Dermis blood vessel endothelial cell (primary cell): ENCODE measurements around the gene THPO. TPM values are rescaled to one million over a fixed set of nuclear protein-coding genes. Genes with fewer than 3 reads are reported as not detected.

Experiments
- DNase-seq: peaks from one replicate; pipeline ENCODE4 v3.0.0; 2010
- total RNA-seq: library from RNA; depleted of rRNA; stranded (reverse); fragments of >200 nt; gene quantifications from 2 replicates; pipeline ENCODE4 v1.2.3, GENCODE V29; 2014

The THPO gene
- total RNA-seq, 1 donor from 2014 or later: not detected

DNA sequence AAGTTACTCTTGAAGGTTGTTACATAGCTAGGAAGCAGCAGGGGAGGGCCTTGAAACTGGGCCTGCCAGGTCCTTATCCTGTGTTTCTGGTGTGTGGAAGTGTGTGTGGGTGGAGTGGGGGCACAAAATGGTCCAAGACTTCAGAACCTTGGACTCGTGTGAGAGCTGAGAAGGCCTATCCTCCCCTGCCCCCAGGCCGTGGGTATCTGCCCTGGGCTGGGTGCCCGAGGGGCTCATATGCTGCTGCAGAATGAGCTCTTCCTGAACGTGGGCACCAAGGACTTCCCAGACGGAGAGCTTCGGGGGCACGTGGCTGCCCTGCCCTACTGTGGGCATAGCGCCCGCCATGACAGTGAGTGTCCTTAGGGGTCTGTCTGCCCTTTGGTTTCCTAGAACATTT lies 6.3 kb upstream of the THPO start:
- DNase-seq: no peak

DNA sequence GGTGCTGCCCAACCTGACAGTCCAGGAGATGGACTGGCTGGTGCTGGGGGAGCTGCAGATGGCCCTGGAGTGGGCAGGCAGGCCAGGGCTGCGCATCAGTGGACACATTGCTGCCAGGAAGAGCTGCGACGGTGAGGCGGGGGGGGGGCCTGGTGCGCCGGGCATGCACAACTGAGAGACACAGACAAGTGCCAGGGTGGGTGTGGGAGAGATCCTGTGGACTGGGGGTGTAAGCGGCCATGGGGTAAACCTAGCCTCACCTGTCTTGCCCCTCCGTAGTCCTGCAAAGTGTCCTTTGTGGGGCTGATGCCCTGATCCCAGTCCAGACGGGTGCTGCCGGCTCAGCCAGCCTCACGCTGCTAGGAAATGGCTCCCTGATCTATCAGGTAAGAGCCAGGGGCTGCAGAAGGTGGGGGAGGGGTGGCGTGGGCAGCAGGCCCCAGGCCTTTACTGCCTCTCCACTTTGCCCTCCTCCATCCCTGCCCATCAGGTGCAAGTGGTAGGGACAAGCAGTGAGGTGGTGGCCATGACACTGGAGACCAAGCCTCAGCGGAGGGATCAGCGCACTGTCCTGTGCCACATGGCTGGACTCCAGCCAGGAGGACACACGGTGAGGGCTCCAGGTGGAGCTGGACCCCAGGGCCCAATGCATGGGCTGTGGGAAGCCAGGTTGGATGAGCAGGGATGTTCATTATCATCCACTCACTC lies 5.2 kb upstream of the THPO start:
- DNase-seq: no peak

DNA sequence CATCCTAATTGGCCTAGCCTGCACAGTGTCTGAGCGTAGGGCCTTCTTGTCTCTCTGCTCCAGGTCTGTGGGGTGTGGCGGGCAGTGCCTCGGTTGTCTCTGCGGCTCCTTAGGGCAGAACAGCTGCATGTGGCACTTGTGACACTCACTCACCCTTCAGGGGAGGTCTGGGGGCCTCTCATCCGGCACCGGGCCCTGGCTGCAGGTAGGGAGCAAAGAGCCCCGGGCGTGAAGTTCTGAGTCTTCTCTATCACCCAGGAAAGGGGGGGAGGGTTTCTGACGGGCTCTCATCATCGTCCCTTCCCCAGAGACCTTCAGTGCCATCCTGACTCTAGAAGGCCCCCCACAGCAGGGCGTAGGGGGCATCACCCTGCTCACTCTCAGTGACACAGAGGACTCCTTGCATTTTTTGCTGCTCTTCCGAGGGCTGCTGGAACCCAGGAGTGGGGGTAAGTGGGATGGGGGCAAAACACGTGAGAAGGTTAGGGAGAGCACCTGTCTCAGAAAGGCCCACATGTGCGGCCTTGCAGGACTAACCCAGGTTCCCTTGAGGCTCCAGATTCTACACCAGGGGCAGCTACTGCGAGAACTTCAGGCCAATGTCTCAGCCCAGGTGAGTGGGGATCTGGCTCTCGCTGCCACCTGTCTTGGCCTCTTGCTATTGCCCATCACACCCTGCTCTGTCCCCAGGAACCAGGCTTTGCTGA lies 4.5 kb upstream of the THPO start:
- DNase-seq: no peak

DNA sequence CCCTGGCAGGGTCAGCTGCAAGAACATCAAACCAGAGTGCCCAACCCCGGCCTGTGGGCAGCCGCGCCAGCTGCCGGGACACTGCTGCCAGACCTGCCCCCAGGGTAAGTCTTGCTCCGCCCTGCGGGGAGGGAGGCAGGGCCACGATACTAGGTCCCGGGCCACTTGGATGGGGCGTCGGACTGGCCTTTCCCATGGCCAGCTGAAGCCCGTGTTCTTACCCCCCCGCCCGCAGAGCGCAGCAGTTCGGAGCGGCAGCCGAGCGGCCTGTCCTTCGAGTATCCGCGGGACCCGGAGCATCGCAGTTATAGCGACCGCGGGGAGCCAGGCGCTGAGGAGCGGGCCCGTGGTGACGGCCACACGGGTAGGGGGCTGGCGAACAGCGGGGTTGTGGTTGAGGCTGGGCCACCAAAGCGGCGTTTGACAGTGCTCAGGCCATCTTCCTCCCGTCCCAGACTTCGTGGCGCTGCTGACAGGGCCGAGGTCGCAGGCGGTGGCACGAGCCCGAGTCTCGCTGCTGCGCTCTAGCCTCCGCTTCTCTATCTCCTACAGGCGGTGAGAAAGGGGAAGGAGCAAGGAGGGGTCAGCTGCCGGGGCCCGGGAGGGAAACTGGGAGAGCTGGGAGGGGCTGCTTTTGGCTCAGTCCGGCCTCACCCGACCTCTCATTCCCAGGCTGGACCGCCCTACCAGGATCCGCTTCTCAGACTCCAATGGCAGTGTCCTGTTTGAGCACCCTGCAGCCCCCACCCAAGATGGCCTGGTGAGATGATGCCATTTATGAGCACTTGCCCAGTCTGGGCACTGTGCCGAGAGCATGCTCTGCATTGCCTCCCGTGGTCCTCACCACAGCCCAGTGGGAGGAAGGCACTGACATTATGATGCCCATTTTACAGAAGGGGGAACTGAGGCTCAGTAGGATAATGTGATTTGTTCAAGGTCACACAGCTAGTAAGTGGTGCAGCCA lies 3.5 kb upstream of the THPO start:
- DNase-seq: peak; percentile 14

DNA sequence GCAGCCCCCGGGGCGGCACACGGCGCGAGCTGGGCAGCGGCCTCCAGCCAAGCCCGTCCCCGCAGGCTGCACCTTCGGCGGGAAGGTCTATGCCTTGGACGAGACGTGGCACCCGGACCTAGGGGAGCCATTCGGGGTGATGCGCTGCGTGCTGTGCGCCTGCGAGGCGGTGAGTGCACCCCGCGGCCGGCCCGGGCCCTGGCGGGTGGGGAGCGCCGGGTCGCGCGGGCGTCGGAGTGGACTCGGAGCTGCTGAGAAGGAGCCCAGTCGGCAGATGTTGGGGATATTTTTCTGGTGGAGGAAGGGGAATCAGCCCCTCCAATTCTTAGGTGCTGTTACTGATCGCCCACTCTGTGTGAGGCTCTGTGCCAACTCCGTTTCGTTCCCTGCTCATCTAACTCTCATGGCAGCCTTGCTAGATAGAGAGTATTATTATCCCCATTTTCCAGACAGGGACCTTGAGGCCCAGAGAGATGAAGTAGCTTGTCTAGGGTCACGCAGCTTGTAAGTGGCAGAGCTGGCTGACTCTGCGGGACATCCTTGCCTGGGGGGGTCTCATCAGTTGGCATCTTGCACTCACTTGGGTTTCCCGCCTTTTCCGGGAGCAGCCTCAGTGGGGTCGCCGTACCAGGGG lies 2.7 kb upstream of the THPO start:
- no peak for DNase-seq

DNA sequence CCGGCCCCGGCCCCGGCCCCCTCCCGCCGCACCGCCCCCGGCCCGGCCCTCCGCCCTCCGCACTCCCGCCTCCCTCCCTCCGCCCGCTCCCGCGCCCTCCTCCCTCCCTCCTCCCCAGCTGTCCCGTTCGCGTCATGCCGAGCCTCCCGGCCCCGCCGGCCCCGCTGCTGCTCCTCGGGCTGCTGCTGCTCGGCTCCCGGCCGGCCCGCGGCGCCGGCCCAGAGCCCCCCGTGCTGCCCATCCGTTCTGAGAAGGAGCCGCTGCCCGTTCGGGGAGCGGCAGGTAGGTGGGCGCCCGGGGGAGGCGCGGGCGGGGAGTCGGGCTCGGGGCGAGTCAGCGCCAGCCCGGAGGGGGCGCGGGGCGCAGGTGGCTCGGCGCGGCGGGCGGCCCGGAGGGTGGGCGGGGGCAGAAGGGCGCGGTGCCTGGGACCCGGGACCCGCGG lies 2.2 kb upstream of the THPO start:
- DNase-seq: peak; percentile 46

DNA sequence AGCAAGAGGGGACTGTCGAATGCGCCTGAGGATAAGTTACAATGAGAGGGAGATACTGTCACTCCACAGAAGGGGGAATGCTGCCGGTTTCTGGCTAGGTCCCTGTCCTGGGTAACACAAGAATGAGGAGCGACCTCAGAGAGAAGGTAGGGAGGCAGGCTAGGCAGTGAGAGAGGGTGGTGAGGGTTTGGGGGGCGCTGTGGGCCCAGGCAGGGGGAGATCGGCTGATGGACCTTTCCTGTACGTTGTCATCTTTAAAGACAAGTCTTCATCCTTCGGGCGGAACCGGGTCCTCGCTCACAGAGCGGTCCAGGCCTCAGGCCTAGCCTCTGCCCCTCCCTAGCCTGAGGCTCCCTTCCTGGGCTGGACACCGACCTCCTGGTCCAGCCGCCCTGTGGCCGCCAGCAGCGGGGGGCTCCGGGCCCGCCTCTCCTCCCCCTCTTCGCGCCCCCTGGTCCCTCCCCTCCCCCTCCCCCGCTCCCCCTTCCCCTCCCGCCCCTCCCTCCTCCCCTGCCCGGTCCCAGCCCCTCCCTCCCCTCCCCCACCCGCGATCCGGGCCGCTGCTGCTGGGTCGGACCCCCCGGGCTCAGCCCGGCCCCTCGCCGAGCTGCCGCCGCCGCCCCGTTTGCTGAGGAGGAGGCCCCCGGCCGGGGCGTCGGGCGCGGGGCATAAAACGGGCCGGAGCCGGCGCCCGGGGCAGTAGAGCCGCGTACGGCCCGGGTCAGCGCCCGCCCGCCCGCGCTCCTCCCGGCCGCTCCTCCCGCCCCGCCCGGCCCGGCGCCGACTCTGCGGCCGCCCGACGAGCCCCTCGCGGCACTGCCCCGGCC lies 1.6 kb upstream of the THPO start, which contains the start of gene CHRD:
Gene CHRD (plus strand): TSS at position 697 of the 827 bp plus-strand sequence. CDS start 265 bp downstream, outside the sequence.
- DNase-seq: no peak

DNA sequence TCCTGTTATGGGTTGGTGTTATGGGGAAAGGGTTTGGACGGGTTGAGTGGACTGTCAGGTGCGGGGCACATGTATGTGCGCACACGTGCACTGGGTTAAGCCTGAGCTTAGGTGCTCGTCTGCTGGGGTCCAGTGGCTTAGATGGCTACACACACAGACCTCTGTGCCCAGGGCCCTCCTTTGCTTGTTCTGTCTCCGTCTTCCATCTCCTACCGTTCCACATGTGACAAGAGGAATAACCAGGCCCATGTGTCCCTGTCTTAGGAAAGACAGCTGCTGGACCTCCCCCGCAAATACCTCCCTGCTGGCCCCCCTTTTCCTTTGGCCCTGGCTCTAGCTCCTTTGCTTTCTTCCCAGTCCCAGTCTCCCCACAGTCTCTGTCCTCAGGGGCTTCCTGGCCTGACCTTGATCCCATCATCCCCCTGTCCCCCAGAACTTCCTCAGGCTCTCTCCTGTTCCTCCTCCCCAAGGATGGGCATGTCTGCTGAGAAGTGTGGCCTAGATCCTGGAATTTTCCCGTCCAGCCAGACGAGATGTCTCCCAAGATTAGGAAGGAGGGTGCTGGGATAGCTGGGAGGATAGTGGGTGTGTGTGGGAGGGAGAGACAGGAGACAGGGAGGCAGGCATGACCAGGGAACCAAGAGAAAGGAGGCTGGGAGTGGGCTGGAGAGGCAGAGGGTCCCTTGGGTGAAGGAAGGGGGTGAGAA lies 797 bp upstream of the THPO start:
- DNase-seq: no peak

DNA sequence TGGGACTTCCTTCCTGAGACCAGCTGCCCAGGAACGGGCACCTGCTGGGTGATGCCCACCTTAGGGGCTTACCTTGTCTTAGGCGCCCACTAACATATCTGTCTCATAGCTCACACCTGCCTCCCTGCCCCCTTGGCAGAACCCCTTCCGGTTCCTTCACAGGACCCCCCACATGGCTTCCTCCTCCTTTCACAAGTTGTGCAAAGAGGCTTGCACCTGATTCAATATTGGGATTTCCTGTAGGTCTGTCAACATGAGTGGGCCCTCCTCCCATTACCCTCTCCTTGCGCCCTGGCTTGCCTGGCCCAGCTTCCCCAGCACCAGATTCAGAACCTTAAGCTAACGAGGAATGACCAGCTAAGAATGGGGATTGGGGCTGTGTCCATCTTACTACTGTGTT lies 633 bp downstream of the THPO start:
- DNase-seq: no peak

DNA sequence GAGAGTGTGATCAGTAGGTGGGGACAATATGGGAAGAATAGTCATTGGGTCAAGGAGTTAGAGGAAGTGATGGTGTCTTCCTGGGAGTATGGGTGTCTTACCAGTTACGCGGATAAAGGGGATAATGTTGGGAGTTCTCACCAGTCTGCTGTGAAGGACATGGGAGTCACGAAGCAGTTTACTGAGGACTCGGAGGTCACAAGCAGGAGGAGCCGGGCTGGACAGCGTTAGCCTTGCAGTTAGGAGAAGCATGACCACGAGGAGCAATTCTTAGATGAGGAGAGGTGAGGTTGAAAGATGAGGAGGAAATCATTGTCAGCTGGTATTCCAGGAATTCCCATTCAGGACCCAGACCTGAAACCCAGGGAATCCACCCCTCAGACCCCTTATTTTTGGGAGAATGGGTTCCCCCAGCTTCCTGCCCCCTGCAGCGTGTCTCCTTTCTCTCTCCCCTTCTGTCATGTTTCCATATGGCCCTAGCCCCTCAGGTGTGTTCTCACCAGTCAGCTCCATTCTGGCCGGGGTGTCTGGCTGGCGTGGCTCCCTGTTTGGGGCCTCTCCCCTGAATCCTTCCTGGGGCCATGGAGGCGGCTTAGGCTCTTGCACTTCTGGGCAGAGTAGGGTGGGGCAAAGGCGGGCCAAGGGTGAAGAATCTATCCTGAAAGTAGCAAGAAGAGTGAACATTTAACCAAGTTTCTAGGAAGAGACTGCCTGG lies 2.1 kb downstream of the THPO start:
- no peak for DNase-seq

DNA sequence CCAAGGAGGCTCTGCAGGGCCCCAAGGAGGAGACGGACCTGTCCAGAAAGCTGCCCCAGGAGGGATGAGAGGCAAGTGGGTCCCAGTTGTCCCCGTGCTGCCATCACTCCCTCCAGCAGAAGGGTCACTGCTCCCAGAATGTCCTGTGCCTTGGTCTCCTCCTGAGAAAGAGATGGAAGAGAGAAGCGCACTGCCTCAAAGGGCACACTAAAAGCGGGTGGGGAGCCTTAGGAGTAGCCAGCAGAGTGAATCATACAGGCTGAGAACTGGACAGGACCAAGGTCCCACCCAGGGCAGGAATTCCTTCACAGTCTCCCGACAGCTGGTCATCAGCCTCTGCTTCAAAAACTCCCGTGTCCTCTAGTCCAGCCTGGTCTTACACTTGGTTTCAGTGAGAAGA lies 4.6 kb downstream of the THPO start:
- DNase-seq: no peak

DNA sequence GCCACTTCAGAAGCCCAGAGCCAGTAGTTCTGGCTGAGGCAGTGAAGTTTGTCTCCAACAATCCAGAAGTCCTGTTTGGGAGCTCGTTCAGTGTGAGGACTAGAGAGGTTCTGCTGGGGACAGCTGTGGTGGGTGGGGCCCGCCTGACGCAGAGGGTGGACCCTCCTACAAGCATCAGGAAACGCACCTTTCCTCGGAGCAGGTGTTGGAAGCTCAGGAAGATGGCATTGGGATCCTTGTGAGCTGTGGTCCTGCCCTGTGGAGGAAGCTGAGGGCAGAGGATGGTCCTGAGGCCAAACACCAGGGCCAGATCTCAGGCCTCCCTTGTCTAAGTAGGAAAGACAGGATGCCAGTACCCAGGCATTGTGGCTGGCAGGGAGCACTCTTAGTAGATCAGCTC lies 5.1 kb downstream of the THPO start:
- DNase-seq: no peak

DNA sequence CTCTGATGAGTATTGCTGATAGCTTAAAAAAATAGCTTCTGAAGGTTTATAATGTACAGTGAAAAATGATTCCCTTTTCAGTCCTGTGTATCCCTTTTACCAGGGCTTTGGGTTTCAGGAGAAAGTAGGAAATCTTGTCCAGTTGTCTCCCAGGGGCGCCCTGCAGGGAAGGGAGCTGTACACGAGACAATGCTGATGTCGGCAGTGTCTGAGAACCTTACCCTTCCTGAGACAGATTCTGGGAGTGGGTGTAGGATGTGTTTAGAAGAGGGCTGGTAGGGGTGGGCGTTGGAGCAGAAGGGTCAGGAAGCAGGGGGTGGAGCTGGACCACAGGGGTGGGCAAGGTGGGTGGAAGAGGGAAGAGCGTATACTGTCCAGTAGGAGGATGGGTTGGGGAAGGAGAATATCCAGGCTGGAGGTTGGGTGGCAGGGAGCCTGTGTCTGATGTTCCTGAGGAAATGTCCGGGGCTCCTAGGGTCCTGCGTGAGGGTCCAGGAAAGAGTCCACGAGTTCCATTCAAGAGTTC lies 5.6 kb downstream of the THPO start:
- no peak for DNase-seq

DNA sequence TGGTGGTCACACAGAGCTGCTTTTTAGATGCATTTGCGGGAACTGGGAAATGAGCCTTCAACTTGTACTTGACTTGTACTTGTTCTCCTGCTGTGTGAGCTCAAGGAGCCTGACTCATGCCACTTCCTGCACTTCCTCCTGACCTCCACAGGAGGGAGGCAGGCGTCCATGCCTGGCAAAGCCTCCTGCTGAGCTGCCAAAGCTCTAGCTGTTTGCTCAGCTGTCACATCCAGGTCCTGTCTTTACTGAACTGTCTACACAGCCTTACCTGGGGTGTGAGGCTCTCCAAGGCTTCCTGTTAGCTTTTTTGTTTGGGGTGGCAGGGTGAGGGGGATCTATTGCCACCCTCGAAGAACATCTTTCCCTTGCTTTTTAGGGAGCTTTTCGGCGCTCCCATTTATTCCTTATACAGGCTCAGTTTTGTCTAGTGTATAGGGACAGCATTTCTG lies 6.4 kb downstream of the THPO start:
- peak; percentile 95 for DNase-seq

DNA sequence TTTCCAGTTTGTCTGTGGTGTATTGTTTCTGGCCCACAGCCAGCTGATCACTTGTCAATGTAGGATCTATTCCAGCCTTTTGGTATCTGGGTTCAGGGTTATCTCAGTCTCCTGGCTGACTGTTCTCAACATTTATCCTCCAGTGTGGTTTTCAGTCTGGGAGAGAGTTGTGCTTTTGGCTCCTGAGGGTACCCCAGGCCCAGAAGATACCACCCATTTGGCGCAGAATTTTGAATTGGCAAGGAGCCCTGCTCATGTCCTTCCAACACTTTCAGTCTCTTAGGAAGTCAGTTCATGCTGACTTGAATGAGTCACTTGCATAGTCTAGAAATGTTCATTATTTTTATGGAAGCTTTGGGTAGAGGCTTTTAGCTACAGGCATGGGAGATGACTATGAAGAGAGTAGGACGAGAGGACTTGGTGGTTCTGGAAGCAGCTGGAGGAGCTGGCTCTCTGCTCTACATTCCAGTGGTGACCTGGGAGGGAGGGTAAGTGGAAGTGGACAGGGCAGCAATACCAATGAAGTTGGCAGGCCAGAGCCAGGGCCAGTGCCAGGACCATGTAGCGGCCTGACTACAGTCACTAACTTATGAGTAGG lies 9.3 kb downstream of the THPO start:
- DNase-seq: peak; percentile 78

DNA sequence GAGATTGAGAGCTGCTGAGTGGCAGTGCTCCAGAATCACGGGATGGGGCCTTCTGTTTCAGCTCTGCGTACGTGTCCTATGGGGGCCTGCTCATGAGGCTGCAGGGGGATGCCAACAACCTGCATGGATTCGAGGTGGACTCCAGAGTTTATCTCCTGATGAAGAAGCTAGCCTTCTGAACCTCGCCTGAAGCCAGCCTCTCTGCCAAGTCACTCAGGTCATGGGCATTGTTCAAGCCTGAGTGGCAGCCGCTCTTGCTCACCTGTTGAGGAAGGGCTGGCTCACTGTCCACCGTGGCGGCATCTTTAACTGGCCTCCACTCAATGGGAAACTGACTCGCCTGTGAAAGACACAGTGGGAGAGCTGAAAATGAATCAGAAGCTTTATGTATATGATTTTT lies 9.9 kb downstream of the THPO start:
- DNase-seq: no peak

DNA sequence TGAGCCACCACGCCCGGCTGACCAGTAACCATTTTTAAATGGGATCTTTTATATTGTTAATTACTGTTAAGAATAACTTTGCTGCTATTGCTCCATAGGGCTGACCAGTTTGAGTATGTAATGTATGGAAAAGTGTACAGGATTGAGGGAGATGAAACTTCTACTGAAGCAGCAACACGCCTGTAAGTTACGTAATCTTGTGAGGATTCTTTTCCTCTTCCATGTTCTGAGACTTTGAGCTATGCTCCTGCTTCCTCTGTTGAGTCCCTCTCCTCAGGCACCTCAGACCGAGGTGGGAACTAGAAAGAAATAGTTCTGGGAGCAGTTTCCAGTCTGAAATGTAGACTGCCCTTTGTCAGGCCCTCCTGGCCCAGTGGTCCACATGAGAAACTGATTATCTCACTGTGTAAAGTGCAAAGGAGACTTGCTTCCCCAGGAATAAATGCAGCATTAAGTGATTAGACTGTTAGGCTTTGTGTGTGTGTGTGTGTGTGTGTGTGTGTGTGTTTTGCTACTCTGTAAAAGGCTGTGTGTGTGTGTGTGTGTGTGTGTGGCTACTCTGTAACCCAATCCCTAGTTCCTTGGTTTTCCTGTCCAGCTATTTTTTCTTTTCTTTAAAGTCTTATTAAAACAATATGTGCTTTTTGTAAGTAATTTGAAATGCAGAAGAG lies 11.3 kb downstream of the THPO start:
- no peak for DNase-seq

DNA sequence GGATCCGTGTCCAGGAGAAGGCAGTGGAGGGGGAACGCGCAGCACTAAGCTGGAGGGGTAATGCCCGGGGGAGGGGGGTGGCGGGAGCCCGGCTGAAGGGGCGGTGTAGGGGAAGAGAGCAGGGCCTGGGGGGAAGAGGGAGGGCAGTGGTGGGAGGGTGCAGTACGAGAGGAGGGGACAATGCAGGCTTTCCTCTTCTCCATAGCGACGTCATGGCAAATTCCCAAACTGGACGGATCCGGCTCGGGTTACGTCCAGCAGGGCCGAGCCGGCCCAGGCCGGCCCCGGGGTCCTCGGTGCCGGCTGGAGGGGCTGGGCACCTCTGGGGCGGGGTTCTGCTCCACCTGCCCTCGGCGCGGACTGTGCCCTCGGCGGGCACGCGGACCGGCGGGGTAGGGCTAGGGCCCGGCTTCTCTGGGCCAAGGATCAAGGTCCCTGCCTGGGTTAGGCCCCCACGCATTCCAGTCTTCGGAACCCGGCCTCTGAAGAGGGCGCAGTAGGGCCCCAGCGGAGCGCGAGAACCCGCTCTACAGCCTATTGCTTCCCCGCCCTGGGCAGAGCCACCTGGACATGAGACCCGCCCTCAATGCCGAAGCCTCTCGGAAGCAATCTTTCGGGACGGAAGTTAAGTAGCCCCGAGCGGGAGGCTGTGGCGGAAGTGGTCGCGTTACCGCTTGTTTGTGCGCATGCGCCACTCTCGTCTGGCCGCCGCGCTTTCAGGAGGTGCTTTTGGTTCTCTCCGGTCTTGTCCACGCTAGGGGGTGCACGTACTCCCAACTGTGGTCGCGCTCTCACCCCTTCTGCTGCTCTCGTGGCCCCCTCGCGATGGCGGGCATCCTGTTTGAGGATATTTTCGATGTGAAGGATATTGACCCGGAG lies 15.1 kb downstream of the THPO start:
- peak; percentile 97 for DNase-seq
